SU-DHL-6 (cell line): ENCODE results near the gene MEIS2.

Source experiments
- EZH2phosphoT487 ChIP-seq: fragments of 200-600 bp; sonication (generic), shearing (Covaris generic); conservative IDR thresholded peaks from 2 replicates; pipeline ENCODE4 v1.6.1; 2018; ENCODE audit warnings: mild to moderate bottlenecking, antibody characterized with exemption, low read length, moderate library complexity, mixed read lengths
- TF ChIP-seq, protein P1 (sequence below): fragments of 200-600 bp; sonication (generic); IDR thresholded peaks from one replicate; pipeline ENCODE4 v1.5.1; 2017; ENCODE audit warnings: antibody characterized with exemption, mild to moderate bottlenecking, low read length, moderate library complexity; ENCODE audit not compliant: insufficient read depth, poor library complexity, severe bottlenecking

DNA sequence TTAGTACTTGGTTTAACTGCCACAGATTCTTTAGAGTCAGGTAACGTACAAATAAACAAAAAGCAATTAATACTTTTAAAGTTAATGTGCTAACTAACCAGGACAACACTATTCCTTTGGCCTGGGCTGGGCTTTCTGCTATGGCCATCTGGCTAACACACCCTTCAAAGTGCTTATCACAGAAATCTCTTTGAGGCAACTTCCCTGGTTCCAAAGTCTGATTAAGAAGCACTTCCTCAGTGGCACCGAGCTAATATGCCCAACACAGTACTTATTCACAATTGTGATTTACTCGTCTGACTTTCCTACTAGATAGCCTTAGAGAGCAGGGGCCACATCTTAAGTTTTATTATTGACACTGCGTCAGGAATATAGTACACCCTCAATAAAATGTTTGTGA is 191.4 kb downstream of the MEIS2 start:
- TF ChIP-seq, protein P1, sequence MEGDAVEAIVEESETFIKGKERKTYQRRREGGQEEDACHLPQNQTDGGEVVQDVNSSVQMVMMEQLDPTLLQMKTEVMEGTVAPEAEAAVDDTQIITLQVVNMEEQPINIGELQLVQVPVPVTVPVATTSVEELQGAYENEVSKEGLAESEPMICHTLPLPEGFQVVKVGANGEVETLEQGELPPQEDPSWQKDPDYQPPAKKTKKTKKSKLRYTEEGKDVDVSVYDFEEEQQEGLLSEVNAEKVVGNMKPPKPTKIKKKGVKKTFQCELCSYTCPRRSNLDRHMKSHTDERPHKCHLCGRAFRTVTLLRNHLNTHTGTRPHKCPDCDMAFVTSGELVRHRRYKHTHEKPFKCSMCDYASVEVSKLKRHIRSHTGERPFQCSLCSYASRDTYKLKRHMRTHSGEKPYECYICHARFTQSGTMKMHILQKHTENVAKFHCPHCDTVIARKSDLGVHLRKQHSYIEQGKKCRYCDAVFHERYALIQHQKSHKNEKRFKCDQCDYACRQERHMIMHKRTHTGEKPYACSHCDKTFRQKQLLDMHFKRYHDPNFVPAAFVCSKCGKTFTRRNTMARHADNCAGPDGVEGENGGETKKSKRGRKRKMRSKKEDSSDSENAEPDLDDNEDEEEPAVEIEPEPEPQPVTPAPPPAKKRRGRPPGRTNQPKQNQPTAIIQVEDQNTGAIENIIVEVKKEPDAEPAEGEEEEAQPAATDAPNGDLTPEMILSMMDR, result no peak
- TF ChIP-seq EZH2phosphoT487, result no peak
